ENCODE measurements around the gene DLX4. TPM values are rescaled to one million over a fixed set of nuclear protein-coding genes. Genes with fewer than 3 reads are reported as not detected.
A peak's percentile ranks its signal among the peaks of the same experiment; 100 is the strongest.

The DLX4 gene
- total and polyA plus RNA-seq, 12 donors = 0.03 to 0.26 TPM; not detected in 10

DNA sequence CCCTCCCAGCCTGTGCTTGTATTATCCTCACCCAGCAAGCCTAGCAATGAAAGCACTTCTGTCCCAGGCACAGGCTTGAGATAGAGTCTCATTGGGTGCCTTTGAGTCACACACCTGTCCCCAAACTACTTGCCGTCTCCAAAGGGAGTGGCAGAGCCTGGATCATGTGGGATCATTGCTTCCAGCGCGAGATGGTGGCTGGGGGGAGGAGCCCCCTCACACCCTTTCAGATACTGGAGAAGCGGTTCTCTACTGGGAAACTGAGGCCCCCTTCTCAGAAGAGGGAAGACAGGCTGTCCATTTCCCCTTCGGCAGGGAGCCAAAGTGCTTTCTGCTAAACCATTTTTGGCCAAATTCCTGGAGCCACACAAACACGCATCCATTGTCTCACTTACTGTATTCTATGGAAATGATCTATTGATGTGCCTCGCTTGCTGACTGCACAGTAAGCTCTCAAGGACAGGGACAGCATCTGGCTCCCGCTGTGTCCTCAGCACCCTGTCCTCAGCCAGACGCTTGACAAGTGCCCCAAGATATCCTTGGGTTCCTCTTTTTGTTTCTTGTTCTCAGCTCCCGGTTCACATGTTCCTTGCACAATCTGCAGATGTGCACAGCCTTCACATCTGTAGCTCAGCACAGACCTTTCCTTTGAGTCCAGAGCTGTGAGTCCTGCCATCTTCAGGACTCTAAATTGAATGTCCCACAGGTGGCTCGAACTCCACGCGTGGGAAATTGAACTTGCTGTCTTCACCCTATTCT, 52.0 kb downstream of the DLX4 start:
- H3K4me1 ChIP-seq = peaks cover 0 to 17% (median 0%) of the 10 kb centered on the region in 9 donors
- no peaks in the 10 kb centered on the region for H3K36me3 ChIP-seq
- peak in 1 of 8 donors; percentile 13 for ATAC-seq
- no peak overlapping the region for H3K4me3 ChIP-seq
- intact Hi-C loops (cut with DNase I) = loop anchor here in 4 of 10 donors (5.0 to 10.0 kb wide), 2 partner anchors 274 to 511 kb away; partner anchors contain the start of gene EPN3 (in 1 of the 4)
- no peak overlapping the region for H3K27ac ChIP-seq
- WGBS, 2 donors = 59 to 70% methylated on average over 13 of the region's 13 CpGs
- no peak for TF ChIP-seq CTCF (IDR thresholded peaks at IDR 0.05)
- DNase-seq = no peak
- peaks cover 0 to 5% (median 0%) of the 10 kb centered on the region in 7 donors for H3K27me3 ChIP-seq
- H3K9me3 ChIP-seq = no peaks in the 10 kb centered on the region

DNA sequence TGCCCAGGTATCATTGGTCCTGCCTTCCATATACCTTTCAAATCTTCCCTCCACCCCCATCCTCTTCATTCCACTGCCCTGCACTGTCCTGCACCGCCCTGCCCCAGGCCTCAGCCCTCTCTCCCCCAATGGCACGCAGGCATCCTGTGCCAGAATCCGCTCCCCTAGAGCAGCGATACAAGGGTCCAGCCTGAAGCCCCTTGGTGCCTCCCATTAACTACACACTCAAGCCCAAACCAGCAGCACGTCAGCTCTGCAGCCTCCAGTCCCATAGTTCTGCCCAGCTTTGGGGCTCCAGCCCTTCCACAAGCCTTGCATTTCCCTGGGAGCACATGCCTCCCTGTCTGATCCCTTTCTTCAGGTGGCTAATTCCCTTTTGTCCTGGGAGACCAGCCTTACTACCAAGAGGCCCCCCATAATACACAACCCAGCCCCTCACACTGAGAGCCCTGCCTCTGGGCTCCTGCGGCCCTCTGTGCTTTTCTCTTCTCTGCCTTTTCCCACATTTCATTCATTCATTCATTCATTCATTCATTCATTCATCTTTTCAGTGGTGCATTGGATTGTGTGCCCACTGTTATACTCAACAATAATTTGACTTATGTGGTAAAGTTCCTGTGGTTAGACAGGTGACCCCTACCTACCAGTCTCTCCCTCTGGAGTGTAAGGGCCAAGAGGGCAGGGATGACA, 52.8 kb downstream of the DLX4 start:
- 95 to 96% methylated on average over 6 of the region's 6 CpGs for WGBS, 2 donors
- Histone ChIP-seq H3K27me3 (peaks cover 0 to 5% (median 0%) of the 10 kb centered on the region in 7 donors), H3K27ac (no peak overlapping the region), H3K4me3 (no peak overlapping the region), H3K4me1 (peaks cover 0 to 20% (median 3%) of the 10 kb centered on the region in 9 donors), H3K9me3 (no peaks in the 10 kb centered on the region), H3K36me3 (no peaks in the 10 kb centered on the region)
- no peak for DNase-seq
- intact Hi-C loops (cut with DNase I) = loop anchor here in 4 of 10 donors (5.0 to 10.0 kb wide), 2 partner anchors 273 to 510 kb away; partner anchors contain the start of gene EPN3 (in 1 of the 4)
- no peak for ATAC-seq
- no peak for TF ChIP-seq CTCF (IDR thresholded peaks at IDR 0.05)

GRCh38 chr17:50022463-50023130, 53.6 kb downstream of the DLX4 start:
- ATAC-seq = peak in 2 of 8 donors; percentile 26 to 27
- intact Hi-C loops (cut with DNase I) = loop anchor here in 4 of 10 donors (5.0 to 10.0 kb wide), 2 partner anchors 272 to 510 kb away; partner anchors contain the start of gene EPN3 (in 1 of the 4)

More at GRCh38 chr17:50022463-50023130, 53.6 kb downstream of the DLX4 start:
- Histone ChIP-seq H3K4me3 (no peak overlapping the region), H3K36me3 (no peaks in the 10 kb centered on the region), H3K9me3 (no peaks in the 10 kb centered on the region), H3K4me1 (peaks cover under 1 to 27% (median 10%) of the 10 kb centered on the region in 9 donors), H3K27ac (peak overlapping the region in 1 of 10 donors; percentile 25), H3K27me3 (peaks cover 0 to 12% (median 0%) of the 10 kb centered on the region in 7 donors)
- 36 to 56% methylated on average over 6 of the region's 6 CpGs for WGBS, 2 donors
- no peak for DNase-seq
- no peak for TF ChIP-seq CTCF (IDR thresholded peaks at IDR 0.05)
